Peyer's patch (tissue), 4 donors: ENCODE results near the gene NKX1-1.

Experiments
- POLR2A ChIP-seq, 2 donors: fragments of 450-650 bp; IDR thresholded peaks; one replicate each; pipeline ENCODE4 v1.5.1; 2017; ENCODE audit warnings: antibody characterized with exemption in 2 of 2, mild to moderate bottlenecking in 2 of 2, moderate library complexity in 2 of 2
- TF ChIP-seq, protein P1 (sequence below), 6 experiments: fragments of 450-650 bp in 4 of 6; fragments of 200-600 bp in 2 of 6; sonication (generic) in 1 of 6; IDR thresholded peaks; one replicate each; pipeline ENCODE4 v1.5.1; 2017 to 2019; ENCODE audit warnings: antibody characterized with exemption in 6 of 6, mild to moderate bottlenecking in 3 of 6, moderate library complexity in 1 of 6

DNA sequence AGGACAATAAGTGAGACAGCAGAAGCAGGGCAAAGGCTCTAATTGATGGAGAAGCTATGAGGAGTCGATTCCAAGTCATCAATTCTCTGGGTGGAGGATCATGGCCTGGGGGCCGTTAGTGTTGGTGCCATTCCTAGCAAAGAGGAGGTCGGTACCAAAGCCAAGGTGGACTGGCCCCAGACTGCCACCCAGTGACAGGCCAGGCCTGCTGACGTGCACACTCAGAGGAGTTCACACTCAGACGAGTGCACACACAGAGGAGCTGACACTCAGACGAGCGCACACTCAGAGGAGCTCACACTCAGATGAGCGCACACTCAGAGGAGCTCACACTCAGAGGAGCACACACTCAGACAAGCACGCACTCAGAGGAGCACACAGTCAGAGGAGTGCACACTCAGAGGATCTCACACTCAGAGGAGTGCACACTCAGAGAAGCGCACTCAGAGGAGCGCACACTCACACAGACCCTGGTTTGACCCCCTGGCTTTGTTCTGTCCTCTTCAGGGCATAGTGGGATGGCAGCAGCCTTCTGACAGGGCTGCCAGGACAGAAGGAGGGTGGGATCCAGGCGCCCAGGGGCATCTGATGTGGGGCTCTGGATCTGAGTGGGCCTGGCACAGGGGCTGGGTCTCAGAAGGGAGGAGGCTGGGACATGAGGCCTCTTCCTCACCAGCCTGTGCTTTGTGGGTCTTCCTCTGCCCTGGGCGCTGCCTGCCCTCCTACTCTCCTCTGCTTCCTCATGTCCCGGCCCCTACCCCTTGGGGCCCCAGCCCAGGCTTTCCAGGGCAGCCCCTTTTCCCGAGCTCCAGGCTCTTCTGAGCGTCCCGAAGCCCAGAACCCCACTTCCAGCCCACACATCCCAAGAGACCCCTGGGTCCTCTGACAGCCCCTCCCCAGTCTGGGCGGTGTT is 41.7 kb upstream of the NKX1-1 start:
- no peak for TF ChIP-seq POLR2A (IDR thresholded peaks at IDR 0.05)
- TF ChIP-seq, protein P1, sequence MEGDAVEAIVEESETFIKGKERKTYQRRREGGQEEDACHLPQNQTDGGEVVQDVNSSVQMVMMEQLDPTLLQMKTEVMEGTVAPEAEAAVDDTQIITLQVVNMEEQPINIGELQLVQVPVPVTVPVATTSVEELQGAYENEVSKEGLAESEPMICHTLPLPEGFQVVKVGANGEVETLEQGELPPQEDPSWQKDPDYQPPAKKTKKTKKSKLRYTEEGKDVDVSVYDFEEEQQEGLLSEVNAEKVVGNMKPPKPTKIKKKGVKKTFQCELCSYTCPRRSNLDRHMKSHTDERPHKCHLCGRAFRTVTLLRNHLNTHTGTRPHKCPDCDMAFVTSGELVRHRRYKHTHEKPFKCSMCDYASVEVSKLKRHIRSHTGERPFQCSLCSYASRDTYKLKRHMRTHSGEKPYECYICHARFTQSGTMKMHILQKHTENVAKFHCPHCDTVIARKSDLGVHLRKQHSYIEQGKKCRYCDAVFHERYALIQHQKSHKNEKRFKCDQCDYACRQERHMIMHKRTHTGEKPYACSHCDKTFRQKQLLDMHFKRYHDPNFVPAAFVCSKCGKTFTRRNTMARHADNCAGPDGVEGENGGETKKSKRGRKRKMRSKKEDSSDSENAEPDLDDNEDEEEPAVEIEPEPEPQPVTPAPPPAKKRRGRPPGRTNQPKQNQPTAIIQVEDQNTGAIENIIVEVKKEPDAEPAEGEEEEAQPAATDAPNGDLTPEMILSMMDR (IDR thresholded peaks at IDR 0.05): no peak
